Dermis microvascular lymphatic vessel endothelial cell (primary cell): ENCODE measurements around the gene TRAF2. TPM values are rescaled to one million over a fixed set of nuclear protein-coding genes. Genes with fewer than 3 reads are reported as not detected.
"Not testable (repeated sequence)": the region's sequence is repeated elsewhere in the genome, so short reads cannot be mapped to it uniquely, and the experiment has no call there.

ENCODE experiments used
- DNase-seq, 2 donors: peaks; one replicate each; pipeline versions ENCODE4 v3.0.0 to v3.0.0-alpha.2; 2010; ENCODE audit warnings: low read depth in 2 of 2
- total RNA-seq: library from RNA; depleted of rRNA; stranded (reverse); fragments of >200 nt; gene quantifications from 2 replicates; pipeline ENCODE4 v1.2.1, GENCODE V29; 2014

Gene TRAF2
- total RNA-seq, 1 donor from 2014 or later, result 13.0 TPM

GRCh38 chr9:136881691-136882108 lies 4.6 kb upstream of the TRAF2 start:
- no peak for DNase-seq

- DNase-seq, result peak; percentile 81 to 87
These were observed 4.0 kb upstream of the TRAF2 start for GRCh38 chr9:136882109-136882946.

- not testable (repeated sequence) for DNase-seq
These were observed 3.4 kb upstream of the TRAF2 start for GRCh38 chr9:136882947-136883283.

- DNase-seq, result not testable (repeated sequence)
These were observed 2.6 kb upstream of the TRAF2 start for GRCh38 chr9:136883670-136884069.

GRCh38 chr9:136886610-136887597 lies 588 bp downstream of the TRAF2 start:
- DNase-seq, result peak in 1 of 2 donors; percentile 60

GRCh38 chr9:136888454-136888853 lies 2.1 kb downstream of the TRAF2 start:
- no peak for DNase-seq

GRCh38 chr9:136889858-136890257 lies 3.5 kb downstream of the TRAF2 start:
- no peak for DNase-seq

- DNase-seq, result no peak
These were observed 4.3 kb downstream of the TRAF2 start for GRCh38 chr9:136890661-136891060.

GRCh38 chr9:136896027-136896426 lies 9.7 kb downstream of the TRAF2 start:
- no peak for DNase-seq

GRCh38 chr9:136898483-136899100 lies 12.3 kb downstream of the TRAF2 start:
- DNase-seq, result no peak

- no peak for DNase-seq
These were observed 12.9 kb downstream of the TRAF2 start for GRCh38 chr9:136899196-136899595.

- DNase-seq, result no peak
These were observed 14.2 kb downstream of the TRAF2 start for GRCh38 chr9:136900556-136900955.

GRCh38 chr9:136900988-136901515 lies 14.7 kb downstream of the TRAF2 start:
- peak in 1 of 2 donors; percentile 87 for DNase-seq

- DNase-seq, result peak in 1 of 2 donors; percentile 92
These were observed 15.4 kb downstream of the TRAF2 start for GRCh38 chr9:136901516-136902258.

- peak; percentile 87 to 94 for DNase-seq
These were observed 16.0 kb downstream of the TRAF2 start for GRCh38 chr9:136902259-136902821.

- peak in 1 of 2 donors; percentile 72 for DNase-seq
These were observed 16.8 kb downstream of the TRAF2 start for GRCh38 chr9:136903041-136903554.

GRCh38 chr9:136906266-136906665 lies 19.9 kb downstream of the TRAF2 start:
- DNase-seq, result no peak

GRCh38 chr9:136907011-136907914 lies 20.9 kb downstream of the TRAF2 start:
- DNase-seq, result no peak
